Measurements from ENCODE around the gene CACNA1G. TPM values are rescaled to one million over a fixed set of nuclear protein-coding genes. Genes with fewer than 3 reads are reported as not detected.
A peak's percentile ranks its signal among the peaks of the same experiment; 100 is the strongest.

The CACNA1G gene
- total and polyA plus RNA-seq, 2 experiments from 2014 or later: 3.5 to 4.8 TPM

DNA sequence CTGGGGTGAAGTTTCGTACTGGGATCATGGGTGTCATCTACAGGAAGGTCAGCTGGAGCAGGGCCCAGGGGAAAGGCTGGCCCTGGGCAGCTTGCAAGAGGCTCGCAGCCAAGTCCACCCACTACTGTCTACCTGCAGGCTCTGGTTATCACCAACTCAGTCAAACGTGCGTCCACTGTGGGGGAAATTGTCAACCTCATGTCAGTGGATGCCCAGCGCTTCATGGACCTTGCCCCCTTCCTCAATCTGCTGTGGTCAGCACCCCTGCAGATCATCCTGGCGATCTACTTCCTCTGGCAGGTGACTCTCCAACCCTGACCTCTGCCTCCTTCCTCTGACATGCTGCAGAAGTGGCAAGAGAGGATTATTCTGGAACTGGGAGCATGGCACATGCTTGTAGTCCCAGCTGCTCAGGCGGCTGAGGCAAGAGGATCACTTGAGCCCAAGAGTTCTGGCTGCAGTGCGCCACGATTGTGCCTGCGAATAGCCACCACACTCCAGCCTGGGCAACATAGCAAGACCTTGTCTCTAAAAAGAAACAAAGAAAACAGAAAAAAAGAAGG lies 103.4 kb downstream of the CACNA1G start:
- Histone ChIP-seq H3K27ac (peak overlapping the region; percentile 16), H3K36me3 (replicated peaks; ENCODE audit: insufficient read depth, low read depth) (no peaks in the 10 kb centered on the region), H3K4me3 (no peak overlapping the region), H3K9me3 (ENCODE audit: low read depth) (no peaks in the 10 kb centered on the region), H2AFZ (no peak overlapping the region), H3K4me2 (no peak overlapping the region), H3K4me1 (ENCODE audit: insufficient read depth) (peaks cover 22% of the 10 kb centered on the region), H3K9me2 (replicated peaks; ENCODE audit: insufficient read depth) (no peaks in the 10 kb centered on the region), H3K79me2 (no peaks in the 10 kb centered on the region), H3K27me3 (no peaks in the 10 kb centered on the region), H4K20me1 (ENCODE audit: insufficient read depth, poor library complexity, severe bottlenecking) (no peaks in the 10 kb centered on the region)
- WGBS (ENCODE audit: low lambda C conversion rate, missing lambda C conversion rate): 93% methylated on average over 10 of the region's 10 CpGs
- TF ChIP-seq EZH2phosphoT487 (IDR thresholded peaks at IDR 0.05; ENCODE audit: low read depth, severe bottlenecking, unreplicated experiment) (no peak), EZH2 (IDR thresholded peaks at IDR 0.05; ENCODE audit: borderline replicate concordance) (no peak)
- TF ChIP-seq, protein P1, sequence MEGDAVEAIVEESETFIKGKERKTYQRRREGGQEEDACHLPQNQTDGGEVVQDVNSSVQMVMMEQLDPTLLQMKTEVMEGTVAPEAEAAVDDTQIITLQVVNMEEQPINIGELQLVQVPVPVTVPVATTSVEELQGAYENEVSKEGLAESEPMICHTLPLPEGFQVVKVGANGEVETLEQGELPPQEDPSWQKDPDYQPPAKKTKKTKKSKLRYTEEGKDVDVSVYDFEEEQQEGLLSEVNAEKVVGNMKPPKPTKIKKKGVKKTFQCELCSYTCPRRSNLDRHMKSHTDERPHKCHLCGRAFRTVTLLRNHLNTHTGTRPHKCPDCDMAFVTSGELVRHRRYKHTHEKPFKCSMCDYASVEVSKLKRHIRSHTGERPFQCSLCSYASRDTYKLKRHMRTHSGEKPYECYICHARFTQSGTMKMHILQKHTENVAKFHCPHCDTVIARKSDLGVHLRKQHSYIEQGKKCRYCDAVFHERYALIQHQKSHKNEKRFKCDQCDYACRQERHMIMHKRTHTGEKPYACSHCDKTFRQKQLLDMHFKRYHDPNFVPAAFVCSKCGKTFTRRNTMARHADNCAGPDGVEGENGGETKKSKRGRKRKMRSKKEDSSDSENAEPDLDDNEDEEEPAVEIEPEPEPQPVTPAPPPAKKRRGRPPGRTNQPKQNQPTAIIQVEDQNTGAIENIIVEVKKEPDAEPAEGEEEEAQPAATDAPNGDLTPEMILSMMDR (IDR thresholded peaks at IDR 0.05; ENCODE audit: poor library complexity): no peak
- DNase-seq (ENCODE audit: low spot score): peak; percentile 46

GRCh38 chr17:50664788-50665458 lies 104.4 kb downstream of the CACNA1G start:
- Histone ChIP-seq H3K36me3 (replicated peaks; ENCODE audit: insufficient read depth, low read depth) (no peaks in the 10 kb centered on the region), H2AFZ (no peak overlapping the region), H4K20me1 (ENCODE audit: insufficient read depth, poor library complexity, severe bottlenecking) (no peaks in the 10 kb centered on the region), H3K4me1 (ENCODE audit: insufficient read depth) (peaks cover 21% of the 10 kb centered on the region), H3K9me3 (ENCODE audit: low read depth) (no peaks in the 10 kb centered on the region), H3K27me3 (no peaks in the 10 kb centered on the region), H3K9me2 (replicated peaks; ENCODE audit: insufficient read depth) (no peaks in the 10 kb centered on the region), H3K27ac (no peak overlapping the region), H3K4me2 (no peak overlapping the region), H3K4me3 (no peak overlapping the region), H3K79me2 (no peaks in the 10 kb centered on the region)
- no peak for DNase-seq (ENCODE audit: low spot score)
- TF ChIP-seq EZH2phosphoT487 (IDR thresholded peaks at IDR 0.05; ENCODE audit: low read depth, severe bottlenecking, unreplicated experiment): no peak
- no peak for TF ChIP-seq EZH2 (IDR thresholded peaks at IDR 0.05; ENCODE audit: borderline replicate concordance)
- TF ChIP-seq, protein P1 (IDR thresholded peaks at IDR 0.05; ENCODE audit: poor library complexity): no peak
- WGBS (ENCODE audit: low lambda C conversion rate, missing lambda C conversion rate): 88% methylated on average over 10 of the region's 12 CpGs

GRCh38 chr17:50665838-50666237 lies 105.3 kb downstream of the CACNA1G start:
- no peaks in the 10 kb centered on the region for H3K9me2 ChIP-seq (replicated peaks; ENCODE audit: insufficient read depth)
- no peaks in the 10 kb centered on the region for H4K20me1 ChIP-seq (ENCODE audit: insufficient read depth, poor library complexity, severe bottlenecking)
- peaks cover 15% of the 10 kb centered on the region for H3K4me1 ChIP-seq (ENCODE audit: insufficient read depth)
- no peaks in the 10 kb centered on the region for H3K36me3 ChIP-seq (replicated peaks; ENCODE audit: insufficient read depth, low read depth)
- no peak overlapping the region for H2AFZ ChIP-seq
- H3K4me3 ChIP-seq: no peak overlapping the region
- TF ChIP-seq EZH2phosphoT487 (IDR thresholded peaks at IDR 0.05; ENCODE audit: low read depth, severe bottlenecking, unreplicated experiment): no peak
- TF ChIP-seq, protein P1 (IDR thresholded peaks at IDR 0.05; ENCODE audit: poor library complexity): no peak
- no peak for TF ChIP-seq EZH2 (IDR thresholded peaks at IDR 0.05; ENCODE audit: borderline replicate concordance)
- no peak overlapping the region for H3K4me2 ChIP-seq
- no peak overlapping the region for H3K27ac ChIP-seq
- no peak for DNase-seq (ENCODE audit: low spot score)
- H3K27me3 ChIP-seq: no peaks in the 10 kb centered on the region
- H3K9me3 ChIP-seq (ENCODE audit: low read depth): no peaks in the 10 kb centered on the region
- 87% methylated on average over 5 of the region's 5 CpGs for WGBS (ENCODE audit: low lambda C conversion rate, missing lambda C conversion rate)
- H3K79me2 ChIP-seq: no peaks in the 10 kb centered on the region

All from hepatocyte (in vitro differentiated cells).